IPS-NIHi11 (cell line): Measurements from ENCODE around the gene RNF26.

Experiments
- DNase-seq: peaks from one replicate; pipeline ENCODE4 v3.0.0; 2012; ENCODE audit warnings: mixed read lengths, low spot score

The RNF26 gene

GRCh38 chr11:119316016-119316728 is 18.2 kb upstream of the RNF26 start:
- DNase-seq: no peak

- peak; percentile 83 for DNase-seq
Measured at GRCh38 chr11:119316729-119317591, 17.4 kb upstream of the RNF26 start, which contains the start of gene MCAM. Gene MCAM, minus strand, starts transcription at chr11:119317130. Its CDS starts 29 bp downstream, at chr11:119317101.

DNA sequence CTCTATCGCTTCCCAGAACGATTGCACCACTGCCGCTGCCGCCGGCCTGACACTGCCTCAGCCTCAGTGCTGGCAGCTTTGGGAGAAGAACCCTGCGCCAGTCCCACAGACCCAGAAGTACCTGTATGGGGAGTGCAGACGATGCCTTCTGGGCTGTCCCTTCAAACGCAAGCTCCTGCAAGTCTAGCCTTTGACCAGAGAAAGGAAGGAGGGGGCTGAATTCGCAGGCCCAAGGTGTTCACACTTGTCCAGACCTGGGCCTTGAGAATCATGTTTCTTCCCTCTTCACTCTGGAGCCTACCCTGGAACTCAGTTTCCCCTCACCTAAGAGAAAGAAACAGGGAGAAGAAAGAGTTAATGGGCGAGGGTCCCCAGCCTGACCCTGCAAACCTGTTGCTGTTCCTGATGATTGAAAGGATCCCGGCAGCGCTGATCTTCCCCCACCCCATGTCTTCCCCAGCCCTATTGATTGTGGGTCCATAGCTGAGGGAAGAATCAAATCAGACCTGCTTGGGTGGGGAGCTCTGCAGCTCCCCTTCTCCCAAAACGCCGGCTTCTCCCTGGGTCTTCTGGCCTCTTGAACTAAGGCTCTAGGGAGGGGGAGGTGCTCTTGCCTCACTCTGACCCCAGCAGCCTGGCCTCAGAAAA is 16.6 kb upstream of the RNF26 start:
- DNase-seq: no peak

DNA sequence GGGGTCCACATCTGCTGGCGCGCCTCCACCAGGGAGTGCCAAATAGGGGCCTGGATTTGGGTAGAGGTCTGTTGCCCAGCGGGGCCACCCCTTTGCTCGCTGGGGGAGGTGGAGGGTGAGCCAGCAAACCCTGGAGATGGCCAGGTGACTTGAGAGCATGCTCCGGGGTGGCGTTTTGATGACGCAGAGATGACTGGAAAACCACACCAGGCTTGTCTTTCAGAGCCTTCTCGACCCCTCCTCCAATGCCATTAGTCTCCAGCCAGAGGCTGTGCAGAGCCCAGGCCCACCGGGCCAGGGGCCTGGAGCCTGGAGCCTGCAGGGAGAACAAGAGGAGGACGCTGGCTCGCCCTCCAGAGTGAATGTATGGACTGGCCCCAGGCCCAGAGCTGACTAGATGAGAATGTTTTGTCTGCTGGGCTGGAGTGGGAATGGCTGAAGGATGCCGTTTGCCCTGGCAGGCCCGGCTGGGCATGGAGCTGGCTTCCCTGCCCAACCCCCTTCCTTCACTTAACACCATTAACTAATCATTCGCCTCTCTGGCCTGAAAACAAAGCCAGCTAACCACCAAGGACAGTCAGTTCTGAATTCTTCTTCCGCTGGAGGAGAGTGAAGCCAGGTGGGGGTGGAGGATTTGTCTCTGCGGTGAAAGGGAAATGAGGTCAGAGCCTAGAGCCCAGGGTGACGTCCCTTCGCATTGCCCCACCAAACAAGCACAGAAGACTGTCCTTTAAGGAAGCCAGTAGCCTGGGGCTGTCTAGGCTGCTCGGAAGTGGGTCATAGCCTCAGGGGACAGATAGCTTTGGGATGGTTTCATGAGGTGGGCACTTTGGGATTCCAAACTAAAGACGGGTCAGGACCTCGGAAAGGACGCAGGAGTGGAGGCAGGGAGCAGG is 15.8 kb upstream of the RNF26 start:
- peak; percentile 50 for DNase-seq

- no peak for DNase-seq
Measured at GRCh38 chr11:119319136-119319699, 15.1 kb upstream of the RNF26 start.

DNA sequence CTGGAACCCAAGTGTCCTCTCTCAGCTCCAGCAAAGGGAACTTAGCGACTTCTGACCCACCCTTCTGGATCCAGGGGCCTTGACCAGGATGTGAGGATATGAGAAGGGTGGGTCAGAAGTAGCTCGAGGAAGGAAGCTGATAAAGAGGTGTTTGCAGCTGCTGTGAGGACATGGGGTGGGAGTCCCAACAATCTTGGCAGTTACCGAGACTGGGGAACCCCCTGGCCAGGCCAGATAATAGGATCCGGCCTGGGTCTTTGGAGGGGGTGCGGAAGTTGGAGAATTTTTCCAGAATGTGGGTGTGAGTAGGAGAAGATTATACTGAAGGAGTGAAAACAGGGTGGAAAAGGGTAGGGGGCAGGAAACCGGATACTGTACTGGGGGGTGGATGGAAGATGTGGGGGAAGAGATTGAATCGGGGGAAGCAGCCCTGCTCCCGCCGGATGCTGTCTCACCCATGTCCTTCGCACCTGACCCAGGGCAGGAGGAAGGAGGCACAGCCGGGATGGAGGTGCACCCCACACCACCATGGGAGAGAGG is 14.6 kb upstream of the RNF26 start:
- DNase-seq: no peak

DNA sequence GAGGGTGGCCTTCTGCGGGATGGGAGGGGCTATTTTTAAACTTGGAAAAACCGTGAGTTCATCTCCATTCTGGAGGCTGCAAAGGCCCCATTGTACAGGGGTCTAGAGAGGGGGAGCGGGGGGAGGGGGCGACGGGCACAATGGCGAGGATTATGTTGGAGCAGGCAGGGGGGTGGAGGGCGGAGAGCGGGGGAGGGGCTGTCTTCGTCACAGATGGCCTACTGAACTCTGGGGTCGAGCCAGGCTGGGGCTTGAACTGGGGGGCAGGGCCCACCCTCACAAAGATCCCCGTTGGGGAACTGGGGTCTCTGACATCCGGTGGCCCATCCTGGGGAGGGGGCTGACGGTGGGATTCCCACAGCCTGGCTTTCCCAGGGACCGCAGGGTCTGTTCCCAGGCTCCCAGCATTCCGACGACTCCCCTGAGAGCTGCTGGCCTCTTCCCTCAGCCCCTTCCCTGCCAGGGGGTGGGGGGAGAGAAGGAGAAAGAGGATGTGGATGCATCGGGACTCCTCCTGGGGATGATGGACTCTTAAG is 14.0 kb upstream of the RNF26 start:
- DNase-seq: peak; percentile 76

GRCh38 chr11:119320776-119321524 is 13.4 kb upstream of the RNF26 start:
- DNase-seq: peak; percentile 79

DNA sequence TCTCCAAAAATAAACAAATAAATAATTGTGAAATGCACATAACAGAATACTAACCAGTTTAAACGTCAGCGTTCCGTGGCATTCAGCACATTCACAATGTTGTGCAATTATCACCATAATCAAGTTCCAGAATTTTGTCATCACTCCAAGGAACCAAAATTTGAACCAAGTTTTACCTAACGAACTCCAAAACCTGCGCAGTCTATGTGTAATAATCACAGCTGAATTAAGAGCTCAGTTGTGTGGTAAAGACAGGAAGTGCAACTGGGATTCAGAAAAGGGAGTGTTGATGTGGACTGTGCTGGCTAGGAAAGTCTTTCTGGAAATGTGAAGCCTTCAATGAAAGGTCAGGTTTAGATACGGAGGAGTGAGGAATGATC is 12.0 kb upstream of the RNF26 start:
- no peak for DNase-seq

GRCh38 chr11:119322921-119323531 is 11.3 kb upstream of the RNF26 start:
- no peak for DNase-seq

DNA sequence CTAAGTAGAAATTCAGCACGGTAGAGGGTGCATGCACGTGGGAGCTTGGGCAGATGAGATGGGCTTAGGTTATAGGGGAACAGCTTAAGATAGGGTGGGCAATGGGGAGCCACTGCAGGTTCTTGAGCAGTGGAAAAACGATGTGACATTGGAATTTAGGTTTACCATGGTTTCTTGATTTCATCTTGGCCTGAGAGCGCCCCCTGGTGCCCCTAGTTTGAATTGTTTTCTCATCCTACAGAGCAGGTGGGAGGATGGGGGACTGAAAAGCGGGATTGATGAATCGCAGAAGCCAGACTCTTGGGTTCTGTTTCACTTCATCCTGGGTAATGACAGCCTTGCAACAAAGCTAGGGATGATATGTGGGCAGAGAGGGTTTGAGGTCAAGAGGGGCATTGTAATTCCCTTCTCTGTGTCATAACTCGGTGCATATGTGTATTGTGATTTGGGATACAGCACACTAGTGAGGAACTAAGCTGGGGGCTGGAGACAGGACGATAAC is 10.7 kb upstream of the RNF26 start:
- peak; percentile 76 for DNase-seq

DNA sequence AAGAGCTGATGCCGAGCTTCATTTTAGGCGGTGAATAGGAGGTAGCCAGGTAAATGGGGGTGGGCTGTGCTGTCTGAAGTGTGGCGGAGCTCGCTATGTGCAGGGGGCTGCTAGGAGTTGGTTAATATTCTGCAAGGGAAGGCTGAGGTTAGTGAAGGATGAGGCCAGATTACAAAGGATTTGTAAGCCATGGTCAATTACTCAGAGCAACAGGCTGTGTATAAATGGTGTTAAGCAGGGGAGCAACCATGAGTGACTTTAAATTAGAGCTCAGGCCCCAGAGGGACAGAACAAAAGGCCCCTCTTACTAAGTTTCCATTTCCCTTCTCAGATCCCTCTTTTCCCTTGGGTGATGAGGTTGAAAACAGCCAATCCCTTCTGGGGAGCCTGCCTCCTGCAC is 10.1 kb upstream of the RNF26 start:
- DNase-seq: no peak

DNA sequence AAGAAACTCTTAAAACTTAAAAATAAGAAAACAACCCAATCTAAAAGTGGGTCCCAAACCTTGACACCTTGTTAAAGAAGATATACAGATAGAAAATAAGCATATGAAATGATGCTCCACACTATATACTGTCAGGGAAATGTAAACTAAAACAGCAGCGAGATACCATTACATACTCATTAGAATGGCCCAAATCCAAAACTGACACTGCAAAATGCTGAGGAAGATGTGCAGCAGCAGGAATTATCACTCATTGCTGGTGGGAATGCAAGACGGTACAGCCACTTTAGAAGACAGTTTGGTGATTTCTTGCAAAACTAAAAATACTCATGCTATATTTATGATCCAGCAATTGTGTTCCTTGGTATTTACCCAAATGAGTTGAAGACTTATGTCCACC is 5.0 kb upstream of the RNF26 start:
- DNase-seq: no peak

DNA sequence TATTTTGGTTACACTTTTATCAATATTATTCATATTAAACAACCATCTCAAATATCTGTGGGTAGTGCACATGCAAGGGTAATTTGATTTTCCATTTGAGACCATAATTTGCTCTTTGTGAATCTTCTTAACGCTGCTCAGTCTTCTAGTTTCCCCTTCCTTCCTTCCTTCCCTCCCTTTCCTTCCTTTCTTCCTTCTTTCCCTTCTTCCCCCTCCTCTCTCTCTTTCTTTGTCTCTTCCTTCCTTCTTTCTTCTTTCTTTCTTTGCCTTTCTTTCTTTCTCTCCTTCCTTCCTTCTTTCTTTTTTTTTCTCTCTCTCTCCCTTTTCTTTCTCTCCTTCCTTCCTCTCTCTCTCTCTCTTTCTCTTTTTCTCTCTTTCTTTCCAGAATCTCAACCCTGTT is 4.1 kb upstream of the RNF26 start:
- DNase-seq: no peak

- no peak for DNase-seq
Measured at GRCh38 chr11:119332111-119332765, 2.1 kb upstream of the RNF26 start.

- DNase-seq: no peak
Measured at GRCh38 chr11:119335091-119335654, 846 bp downstream of the RNF26 start.

- DNase-seq: no peak
Measured at GRCh38 chr11:119335655-119336543, 1.6 kb downstream of the RNF26 start.
